Ascending aorta (tissue), 2 donors: ENCODE data around the gene ITPK1. TPM values are rescaled to one million over a fixed set of nuclear protein-coding genes. Genes with fewer than 3 reads are reported as not detected.

Experiments
- DNase-seq, 2 donors: peaks; one replicate each; pipeline ENCODE4 v3.0.0-alpha.2; 2019; ENCODE audit warnings: low spot score in 2 of 2
- H3K27ac ChIP-seq, 2 donors: fragments of 200-600 bp; sonication (generic); one replicate each; pipeline ENCODE4 v1.5.1; 2016 to 2017; ENCODE audit warnings: mild to moderate bottlenecking in 1 of 2
- H3K27me3 ChIP-seq: fragments of 200-600 bp; sonication (generic); one replicate; pipeline ENCODE4 v1.5.1; 2017
- H3K36me3 ChIP-seq, 2 donors: fragments of 200-600 bp; sonication (generic); one replicate each; pipeline ENCODE4 v1.5.1; 2016
- H3K4me1 ChIP-seq, 2 donors: fragments of 200-600 bp; sonication (generic); one replicate each; pipeline ENCODE4 v1.5.1; 2016 to 2017; ENCODE audit warnings: mild to moderate bottlenecking in 1 of 2
- H3K4me3 ChIP-seq, 2 donors: fragments of 200-600 bp; sonication (generic); one replicate each; pipeline ENCODE4 v1.5.1; 2016 to 2017; ENCODE audit warnings: mild to moderate bottlenecking in 1 of 2
- H3K9me3 ChIP-seq, 2 donors: fragments of 200-600 bp; sonication (generic); one replicate each; pipeline ENCODE4 v1.5.1; 2016
- CTCF ChIP-seq, 3 experiments: fragments of 200-600 bp in 2 of 3; fragments of 450-650 bp in 1 of 3; sonication (generic) in 2 of 3; IDR thresholded peaks; one replicate each; pipeline ENCODE4 v1.5.1; 2016 to 2019; ENCODE audit warnings: antibody characterized with exemption in 3 of 3, mild to moderate bottlenecking in 1 of 3, moderate library complexity in 1 of 3
- intact Hi-C: fragments of 100-400 bp; cut with DNase I; formaldehyde crosslinking; loops from one replicate; pipeline ENCODE4 v1.15.1; 2023
- total RNA-seq: library from RNA; depleted of rRNA; stranded (reverse); fragments of >200 nt; gene quantifications from one replicate; pipeline ENCODE4 v1.1.0, GENCODE V29; 2016

The ITPK1 gene
- total RNA-seq, 1 donor from 2014 or later: 85.3 TPM

GRCh38 chr14:92903359-92903758 lies 212.4 kb downstream of the ITPK1 start:
- no peak for TF ChIP-seq CTCF (IDR thresholded peaks at IDR 0.05)
- Histone ChIP-seq H3K9me3 (no peaks in the 10 kb centered on the region), H3K4me3 (no peak overlapping the region), H3K4me1 (no peaks in the 10 kb centered on the region), H3K27ac (no peak overlapping the region), H3K27me3 (no peaks in the 10 kb centered on the region), H3K36me3 (no peaks in the 10 kb centered on the region)
- intact Hi-C loops: no loop called here
- no peak for DNase-seq

GRCh38 chr14:92902726-92903125 lies 213.0 kb downstream of the ITPK1 start:
- Histone ChIP-seq H3K36me3 (no peaks in the 10 kb centered on the region), H3K4me3 (no peak overlapping the region), H3K27ac (no peak overlapping the region), H3K27me3 (no peaks in the 10 kb centered on the region), H3K9me3 (no peaks in the 10 kb centered on the region), H3K4me1 (no peaks in the 10 kb centered on the region)
- intact Hi-C loops: no loop called here
- DNase-seq: no peak
- TF ChIP-seq CTCF (IDR thresholded peaks at IDR 0.05): no peak

DNA sequence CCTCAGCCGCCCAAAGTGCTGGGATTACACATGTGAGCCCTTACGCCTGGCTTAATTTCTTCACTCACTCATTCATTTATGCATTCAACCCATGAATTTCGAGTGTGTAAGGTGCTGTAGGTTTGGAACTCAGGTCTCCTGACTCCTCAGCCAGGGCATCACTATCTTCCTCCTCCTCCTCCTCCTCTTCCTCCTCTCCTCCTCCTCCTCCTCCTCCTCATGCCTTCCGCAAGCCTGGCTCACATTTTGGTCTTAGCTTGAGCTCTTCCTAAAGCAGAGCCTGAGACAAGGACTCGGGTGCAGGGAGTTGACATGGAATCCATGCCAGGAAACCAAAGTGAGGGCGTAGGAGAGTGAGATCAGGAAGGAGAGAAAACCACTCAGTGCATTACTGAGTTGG lies 213.5 kb downstream of the ITPK1 start:
- no peak for TF ChIP-seq CTCF (IDR thresholded peaks at IDR 0.05)
- H3K4me1 ChIP-seq: no peaks in the 10 kb centered on the region
- H3K9me3 ChIP-seq: no peaks in the 10 kb centered on the region
- no peaks in the 10 kb centered on the region for H3K27me3 ChIP-seq
- intact Hi-C loops: no loop called here
- no peak for DNase-seq
- H3K27ac ChIP-seq: no peak overlapping the region
- no peaks in the 10 kb centered on the region for H3K36me3 ChIP-seq
- no peak overlapping the region for H3K4me3 ChIP-seq

DNA sequence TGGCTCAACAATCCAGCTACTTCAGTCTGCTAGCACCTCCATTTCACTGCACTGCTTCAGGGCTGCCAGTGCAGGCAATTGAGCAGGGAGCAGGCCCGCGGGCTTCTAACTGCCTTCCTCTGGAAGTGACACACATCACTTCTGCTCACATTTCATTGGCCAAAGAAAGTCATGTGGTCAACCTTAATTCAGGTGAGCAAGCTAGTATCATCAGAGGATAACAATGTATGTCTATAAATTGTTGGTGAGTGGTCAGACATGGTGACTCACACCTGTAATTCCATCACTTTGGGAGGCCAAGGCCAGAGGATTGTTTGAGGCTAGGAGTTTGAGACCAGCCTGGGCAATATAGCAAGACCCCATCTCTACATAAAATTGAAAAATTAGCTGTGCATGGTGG lies 215.1 kb downstream of the ITPK1 start:
- Histone ChIP-seq H3K4me1 (no peaks in the 10 kb centered on the region), H3K27me3 (no peaks in the 10 kb centered on the region)
- intact Hi-C loops: no loop called here

DNA sequence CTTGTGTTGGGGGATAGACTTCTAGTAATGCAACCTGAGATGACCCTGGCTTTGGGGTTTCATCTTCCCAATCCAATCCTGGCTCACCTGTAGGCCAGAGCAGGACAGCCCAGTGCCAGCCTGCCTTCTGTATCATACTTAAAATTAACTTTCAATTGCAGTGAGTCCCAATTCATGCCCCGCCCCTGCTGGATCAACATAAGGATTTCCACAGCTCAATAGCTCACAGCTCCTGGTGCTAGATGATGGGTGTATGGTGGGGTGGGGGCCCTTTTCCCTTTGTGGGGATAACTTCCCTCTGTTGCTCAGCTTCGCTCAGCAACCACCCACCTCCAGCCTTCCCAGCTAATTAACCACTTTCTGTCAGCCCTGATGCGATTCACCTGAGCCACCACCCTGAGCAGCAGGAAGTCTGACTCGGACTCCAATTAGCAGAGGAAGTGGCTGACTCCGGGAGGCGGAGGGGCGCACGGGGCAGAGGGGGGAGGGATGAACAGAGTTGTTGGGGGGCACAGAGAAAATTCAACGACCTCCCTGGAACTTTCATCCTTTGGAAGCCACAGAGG lies 217.1 kb downstream of the ITPK1 start:
- no peak overlapping the region for H3K27ac ChIP-seq
- H3K4me1 ChIP-seq: no peaks in the 10 kb centered on the region
- DNase-seq: no peak
- H3K4me3 ChIP-seq: no peak overlapping the region
- no peaks in the 10 kb centered on the region for H3K9me3 ChIP-seq
- TF ChIP-seq CTCF (IDR thresholded peaks at IDR 0.05): no peak
- no peaks in the 10 kb centered on the region for H3K36me3 ChIP-seq
- H3K27me3 ChIP-seq: no peaks in the 10 kb centered on the region
- intact Hi-C loops: no loop called here

More for the DNA sequence above, 215.1 kb downstream of the ITPK1 start:
- H3K36me3 ChIP-seq: no peaks in the 10 kb centered on the region
- H3K9me3 ChIP-seq: no peaks in the 10 kb centered on the region
- no peak for TF ChIP-seq CTCF (IDR thresholded peaks at IDR 0.05)
- H3K4me3 ChIP-seq: no peak overlapping the region
- H3K27ac ChIP-seq: no peak overlapping the region
- no peak for DNase-seq
